Activated CD8-positive, alpha-beta memory T cell treated with anti-CD3 and anti-CD28 coated beads, Interleukin-2, amount 50 U/mL, for 24 hours (primary cell): ENCODE measurements around the gene NUP50.

ENCODE experiments used
- DNase-seq: peaks from one replicate; pipeline ENCODE4 v3.0.0-alpha.2; 2020; ENCODE audit errors: extremely low read depth

NUP50 gene

GRCh38 chr22:45227645-45228400, 64.1 kb downstream of the NUP50 start:
- no peak for DNase-seq

DNA sequence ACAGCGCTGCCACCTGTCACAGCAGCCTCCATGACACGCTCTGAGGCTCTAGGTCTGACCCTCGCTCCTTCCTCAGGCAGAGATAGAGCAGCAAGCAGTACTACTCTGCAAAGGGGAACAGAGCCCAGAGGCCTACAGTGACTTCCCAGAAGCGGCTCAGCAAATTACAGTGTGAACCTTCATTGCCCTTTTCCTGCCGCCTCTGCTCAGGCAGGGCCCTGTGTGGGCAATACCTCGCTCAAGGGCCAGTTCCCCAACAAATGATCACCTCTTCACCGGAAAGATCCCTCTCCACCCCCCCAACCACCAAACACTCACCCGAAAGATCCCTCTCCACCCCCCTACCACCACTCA, 64.7 kb downstream of the NUP50 start:
- no peak for DNase-seq

GRCh38 chr22:45229181-45229580, 65.5 kb downstream of the NUP50 start:
- no peak for DNase-seq

GRCh38 chr22:45230026-45230721, 66.4 kb downstream of the NUP50 start:
- DNase-seq, result no peak

- no peak for DNase-seq
These were observed 67.6 kb downstream of the NUP50 start for GRCh38 chr22:45231293-45231692.

DNA sequence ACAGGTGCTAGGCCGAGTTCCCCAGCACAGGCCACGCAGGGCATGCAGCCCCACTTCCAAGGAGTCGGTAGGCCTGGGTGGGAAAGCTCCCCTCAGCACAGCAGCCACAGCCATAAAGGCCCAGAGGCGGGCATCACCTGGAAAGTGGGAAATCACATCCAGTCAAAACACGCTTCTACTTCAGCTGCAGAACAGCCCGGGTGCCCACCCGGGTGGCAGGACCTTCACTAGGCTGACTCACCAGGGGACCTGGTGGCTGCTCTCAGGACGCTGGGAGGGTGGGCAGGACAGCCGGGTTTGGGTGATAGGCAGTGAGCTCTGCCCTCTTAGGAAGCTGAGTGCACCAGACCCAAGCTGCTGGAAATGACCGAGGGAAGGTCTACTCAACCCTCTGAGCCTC, 69.7 kb downstream of the NUP50 start:
- no peak for DNase-seq

DNA sequence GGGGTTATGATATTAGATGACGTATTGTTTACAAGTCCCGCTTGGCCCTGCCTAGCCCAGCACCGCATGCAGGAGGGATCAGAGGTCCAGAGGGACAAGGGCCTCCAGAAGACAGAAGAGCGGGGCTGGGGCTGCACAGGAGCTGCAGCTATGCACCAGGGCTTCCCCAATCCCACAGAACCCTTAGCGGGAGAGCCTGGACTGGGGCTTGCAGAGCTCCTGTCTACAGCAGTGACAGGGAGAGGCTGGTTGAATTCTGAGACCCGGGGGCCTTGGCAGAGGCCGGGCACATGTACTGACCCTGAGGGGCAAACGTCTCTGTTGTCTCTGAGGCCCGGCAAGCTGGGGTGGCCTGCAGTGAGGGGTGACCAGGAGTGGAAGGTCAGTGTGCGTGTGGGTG, 70.1 kb downstream of the NUP50 start:
- DNase-seq, result no peak

DNA sequence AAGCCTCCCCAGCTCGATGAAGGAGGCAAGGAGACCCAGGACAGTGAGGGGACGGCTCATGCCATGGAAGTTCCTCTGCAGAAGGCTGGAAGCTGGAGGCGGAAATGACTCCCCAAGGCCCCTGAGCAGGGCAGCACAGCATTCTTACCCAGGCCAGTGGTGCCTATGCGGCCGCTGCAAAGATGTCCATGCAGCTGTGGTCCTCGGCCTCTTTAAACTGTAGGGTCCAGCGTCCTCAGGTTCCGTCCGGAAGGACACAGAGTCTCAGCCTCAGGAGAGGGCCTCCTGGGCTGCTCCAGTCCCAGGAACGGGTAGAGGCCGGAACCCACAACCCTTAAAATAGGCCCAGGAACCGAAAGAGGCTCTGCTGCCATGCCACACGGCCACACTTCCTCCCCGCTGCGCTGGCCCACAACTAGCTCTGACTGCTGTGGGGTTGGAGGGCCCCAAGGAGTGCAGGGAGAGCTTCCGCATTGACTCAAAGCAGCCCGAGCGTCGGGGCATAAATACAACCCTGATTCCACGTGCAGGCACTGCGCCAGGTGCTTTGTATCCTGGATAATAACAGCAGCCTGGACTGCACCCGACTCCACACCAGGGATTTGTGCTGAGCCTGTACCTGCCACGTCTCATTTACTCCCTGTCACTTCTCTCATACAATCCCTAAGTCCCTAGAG, 71.5 kb downstream of the NUP50 start:
- DNase-seq, result no peak

DNA sequence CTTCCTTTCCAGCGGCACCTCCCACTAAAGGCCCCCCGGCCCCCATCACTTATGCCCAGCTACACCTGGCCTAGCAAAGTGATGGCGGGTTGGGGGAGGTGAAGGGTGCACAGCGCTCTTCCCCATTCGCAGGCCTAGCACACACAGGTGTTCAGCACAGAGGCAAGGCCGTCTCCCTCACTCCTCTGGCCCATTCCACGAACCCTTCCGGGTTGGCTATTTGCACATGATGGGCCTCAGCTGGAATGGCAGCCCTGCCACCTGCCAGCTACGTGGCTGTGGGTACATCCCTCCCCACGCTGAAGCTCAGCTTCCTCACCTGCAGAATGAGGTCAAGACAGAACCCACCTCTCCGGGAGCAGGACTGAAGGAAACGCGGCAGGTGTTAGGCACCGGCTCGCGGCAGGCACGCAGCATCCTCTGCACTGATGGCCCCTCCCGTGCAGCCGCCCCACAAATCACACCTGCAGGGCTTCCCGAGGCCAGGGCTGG, 72.2 kb downstream of the NUP50 start:
- no peak for DNase-seq

GRCh38 chr22:45237065-45237990, 73.6 kb downstream of the NUP50 start:
- DNase-seq, result no peak
